Measurements from ENCODE around the gene ETFA. TPM values are rescaled to one million over a fixed set of nuclear protein-coding genes. Genes with fewer than 3 reads are reported as not detected.

ETFA gene
- polyA plus RNA-seq, 2 of the 4 experiments (the other 2 are of a cell fraction) = 243 to 412 TPM

DNA sequence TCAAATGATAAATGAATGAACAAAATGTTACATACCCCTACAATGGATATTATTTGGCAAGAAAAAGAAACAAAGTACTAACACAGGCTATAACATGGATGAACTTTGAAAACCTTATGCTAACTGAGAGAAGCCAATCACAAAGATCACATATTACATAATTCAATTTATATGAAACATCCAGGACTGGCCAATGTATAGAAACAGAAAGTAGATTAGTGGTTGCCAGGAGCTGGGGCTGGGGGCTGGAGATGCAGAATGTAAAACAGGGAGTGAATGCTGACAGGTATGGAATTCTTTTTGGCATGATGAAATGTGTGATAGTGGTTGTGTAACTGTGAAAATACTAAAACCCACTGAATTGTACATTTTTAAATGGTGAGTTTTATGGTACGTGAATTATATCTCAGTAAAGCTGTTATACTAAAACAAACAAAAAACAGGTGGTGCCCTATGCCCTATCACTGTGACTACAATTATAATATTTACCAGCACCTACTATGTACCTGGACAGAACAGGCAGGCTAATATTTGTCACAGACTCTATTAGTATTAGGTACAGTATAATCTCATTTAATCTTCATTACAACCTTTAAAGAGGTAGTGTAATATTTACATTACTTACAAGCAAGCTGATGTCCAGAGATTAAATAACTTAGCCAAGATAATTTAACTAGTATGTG, 90.0 kb downstream of the ETFA start:
- H3K4me2 ChIP-seq = no peak overlapping the region
- no peak overlapping the region for H3K27ac ChIP-seq
- ATAC-seq = no peak
- ChIA-PET CTCF (interaction anchor here (0.6 to 1.3 kb wide), 3 partner anchors 27 to 107 kb away, joined by 3 to 6 read pairs (median 4); no protein-coding TSS in a partner anchor), POLR2A (no interaction called here)
- TF ChIP-seq MAFK (IDR thresholded peaks at IDR 0.05; ENCODE audit: partially characterized antibody) (no peak), RCOR1 (IDR thresholded peaks at IDR 0.05; ENCODE audit: low read depth, low read length) (no peak), CEBPB (IDR thresholded peaks at IDR 0.05) (no peak), TFCP2L1 (CRISPR knock-in tag; IDR thresholded peaks at IDR 0.05) (no peak)
- 0 out of 3 replicates have a peak, but pooled peaks cover 3% of the 10 kb centered on the region for H3K9me3 ChIP-seq
- H3K4me1 ChIP-seq = peaks cover 19% of the 10 kb centered on the region
- WGBS (ENCODE audit: missing lambda C conversion rate) = 92% methylated on average over 1 of the region's 1 CpG
- FAIRE-seq = peak; percentile 18
- H3K4me3 ChIP-seq = no peak overlapping the region
- DNase-seq (ENCODE audit: low read depth in 1 of 2, low spot score in 1 of 2) = no peak

DNA sequence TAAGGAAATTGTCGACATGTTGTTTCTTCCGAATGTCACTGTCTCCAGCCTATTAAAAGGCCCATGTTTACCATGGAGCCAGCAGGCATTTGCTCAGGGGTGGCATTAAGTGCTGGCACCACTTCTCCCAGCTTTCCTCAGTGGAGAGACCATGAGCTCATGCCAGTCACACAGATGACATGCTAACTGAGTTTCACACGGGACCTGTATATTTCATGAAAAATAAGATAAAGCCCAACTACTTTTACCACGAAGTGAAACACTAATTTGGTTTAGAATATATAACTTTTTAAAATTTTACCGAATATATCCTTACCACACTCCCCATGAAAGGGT, 93.4 kb downstream of the ETFA start:
- FAIRE-seq = no peak
- POLR2A ChIA-PET = interaction anchor here (0.6 kb wide), 1 partner anchor 119 kb away, joined by 3 read pairs; the partner anchor contains the start of gene ISL2

DNA sequence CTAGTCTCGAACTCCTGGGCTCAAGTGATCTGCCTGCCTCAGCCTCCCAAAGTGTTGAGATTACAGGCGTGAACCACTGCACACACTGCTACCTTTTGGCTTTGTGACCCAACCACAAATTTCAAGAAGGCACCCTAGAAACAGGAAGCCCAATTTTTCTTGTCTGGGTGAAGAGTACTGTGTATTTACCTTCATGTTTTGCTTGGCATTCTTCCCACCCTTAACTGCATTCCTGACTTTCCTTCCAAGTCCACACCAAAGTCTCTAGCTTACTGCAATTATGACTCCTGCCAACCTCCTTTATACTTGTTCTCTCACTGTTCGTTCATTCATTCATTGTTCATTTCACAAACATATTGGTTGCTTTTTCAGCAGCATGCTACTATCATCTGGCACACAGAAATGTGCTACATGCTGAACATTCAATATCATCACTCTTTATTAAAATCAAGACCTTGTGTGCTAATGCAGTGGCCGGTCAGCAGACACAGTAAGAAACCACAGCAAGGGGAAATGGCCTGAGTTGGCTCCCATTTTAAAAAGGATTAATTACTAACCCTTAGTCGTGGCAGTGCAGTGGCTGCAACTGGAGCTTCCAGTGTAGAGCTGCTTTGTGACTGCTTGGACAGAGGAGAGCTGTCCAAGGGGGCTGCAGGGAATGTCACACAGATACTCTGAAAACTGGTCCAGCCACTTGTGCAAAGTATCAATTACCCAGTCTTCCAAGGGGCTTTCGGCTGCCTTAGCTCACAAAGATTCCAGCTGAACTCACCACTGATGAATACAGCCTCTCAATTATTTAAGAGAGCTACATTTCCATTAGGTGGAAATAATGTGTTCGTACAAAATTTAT, 94.0 kb downstream of the ETFA start:
- no peak for TF ChIP-seq FOSB (CRISPR knock-in tag; IDR thresholded peaks at IDR 0.05)
- no peak for TF ChIP-seq RARB (CRISPR knock-in tag; IDR thresholded peaks at IDR 0.05)
- TF ChIP-seq, protein P1, sequence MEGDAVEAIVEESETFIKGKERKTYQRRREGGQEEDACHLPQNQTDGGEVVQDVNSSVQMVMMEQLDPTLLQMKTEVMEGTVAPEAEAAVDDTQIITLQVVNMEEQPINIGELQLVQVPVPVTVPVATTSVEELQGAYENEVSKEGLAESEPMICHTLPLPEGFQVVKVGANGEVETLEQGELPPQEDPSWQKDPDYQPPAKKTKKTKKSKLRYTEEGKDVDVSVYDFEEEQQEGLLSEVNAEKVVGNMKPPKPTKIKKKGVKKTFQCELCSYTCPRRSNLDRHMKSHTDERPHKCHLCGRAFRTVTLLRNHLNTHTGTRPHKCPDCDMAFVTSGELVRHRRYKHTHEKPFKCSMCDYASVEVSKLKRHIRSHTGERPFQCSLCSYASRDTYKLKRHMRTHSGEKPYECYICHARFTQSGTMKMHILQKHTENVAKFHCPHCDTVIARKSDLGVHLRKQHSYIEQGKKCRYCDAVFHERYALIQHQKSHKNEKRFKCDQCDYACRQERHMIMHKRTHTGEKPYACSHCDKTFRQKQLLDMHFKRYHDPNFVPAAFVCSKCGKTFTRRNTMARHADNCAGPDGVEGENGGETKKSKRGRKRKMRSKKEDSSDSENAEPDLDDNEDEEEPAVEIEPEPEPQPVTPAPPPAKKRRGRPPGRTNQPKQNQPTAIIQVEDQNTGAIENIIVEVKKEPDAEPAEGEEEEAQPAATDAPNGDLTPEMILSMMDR (IDR thresholded peaks at IDR 0.05) = no peak
- no peak for TF ChIP-seq CBX2 (IDR thresholded peaks at IDR 0.05; ENCODE audit: borderline replicate concordance, low read depth)
- TF ChIP-seq, protein P2, sequence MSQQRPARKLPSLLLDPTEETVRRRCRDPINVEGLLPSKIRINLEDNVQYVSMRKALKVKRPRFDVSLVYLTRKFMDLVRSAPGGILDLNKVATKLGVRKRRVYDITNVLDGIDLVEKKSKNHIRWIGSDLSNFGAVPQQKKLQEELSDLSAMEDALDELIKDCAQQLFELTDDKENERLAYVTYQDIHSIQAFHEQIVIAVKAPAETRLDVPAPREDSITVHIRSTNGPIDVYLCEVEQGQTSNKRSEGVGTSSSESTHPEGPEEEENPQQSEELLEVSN (IDR thresholded peaks at IDR 0.05; ENCODE audit: borderline replicate concordance, low read depth) = no peak
- no peak for TF ChIP-seq NFE2L2 (conservative IDR thresholded peaks at IDR 0.05; ENCODE audit: low read length)
- no peak for TF ChIP-seq NPAS2 (CRISPR knock-in tag; IDR thresholded peaks at IDR 0.05; ENCODE audit: borderline replicate concordance)
- TF ChIP-seq, protein P3, sequence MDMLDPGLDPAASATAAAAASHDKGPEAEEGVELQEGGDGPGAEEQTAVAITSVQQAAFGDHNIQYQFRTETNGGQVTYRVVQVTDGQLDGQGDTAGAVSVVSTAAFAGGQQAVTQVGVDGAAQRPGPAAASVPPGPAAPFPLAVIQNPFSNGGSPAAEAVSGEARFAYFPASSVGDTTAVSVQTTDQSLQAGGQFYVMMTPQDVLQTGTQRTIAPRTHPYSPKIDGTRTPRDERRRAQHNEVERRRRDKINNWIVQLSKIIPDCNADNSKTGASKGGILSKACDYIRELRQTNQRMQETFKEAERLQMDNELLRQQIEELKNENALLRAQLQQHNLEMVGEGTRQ (IDR thresholded peaks at IDR 0.05) = no peak
- TF ChIP-seq HEYL (CRISPR knock-in tag; IDR thresholded peaks at IDR 0.05) = no peak
- no peak for TF ChIP-seq SREBF2 (IDR thresholded peaks at IDR 0.05)
- no peak for TF ChIP-seq MAZ (IDR thresholded peaks at IDR 0.05; ENCODE audit: borderline replicate concordance, low read depth, low read length)
- TF ChIP-seq, protein P4, sequence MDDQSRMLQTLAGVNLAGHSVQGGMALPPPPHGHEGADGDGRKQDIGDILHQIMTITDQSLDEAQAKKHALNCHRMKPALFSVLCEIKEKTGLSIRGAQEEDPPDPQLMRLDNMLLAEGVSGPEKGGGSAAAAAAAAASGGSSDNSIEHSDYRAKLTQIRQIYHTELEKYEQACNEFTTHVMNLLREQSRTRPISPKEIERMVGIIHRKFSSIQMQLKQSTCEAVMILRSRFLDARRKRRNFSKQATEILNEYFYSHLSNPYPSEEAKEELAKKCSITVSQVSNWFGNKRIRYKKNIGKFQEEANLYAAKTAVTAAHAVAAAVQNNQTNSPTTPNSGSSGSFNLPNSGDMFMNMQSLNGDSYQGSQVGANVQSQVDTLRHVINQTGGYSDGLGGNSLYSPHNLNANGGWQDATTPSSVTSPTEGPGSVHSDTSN (IDR thresholded peaks at IDR 0.05) = no peak
- no peak for TF ChIP-seq ZFP36 (IDR thresholded peaks at IDR 0.05; ENCODE audit: borderline replicate concordance, partially characterized antibody)
- TF ChIP-seq CBX8 (IDR thresholded peaks at IDR 0.05) = no peak
- TF ChIP-seq MAFK (IDR thresholded peaks at IDR 0.05; ENCODE audit: partially characterized antibody) = no peak
- no peak for TF ChIP-seq ZNF302 (CRISPR knock-in tag; IDR thresholded peaks at IDR 0.05)
- TF ChIP-seq RFX5 (IDR thresholded peaks at IDR 0.05) = no peak
- no peak for TF ChIP-seq EP300 (IDR thresholded peaks at IDR 0.05)
- Histone ChIP-seq H3K4me1 (peaks cover 19% of the 10 kb centered on the region), H3K9me3 (0 out of 3 replicates have a peak, but pooled peaks cover 3% of the 10 kb centered on the region), H3K4me3 (0 out of 3 replicates have a peak overlapping the region, but pooled peaks have one; percentile 5), H3K27ac (peak overlapping the region in 1 of 2 experiments; percentile 29; a peak in 4 of 6 replicates), H3K4me2 (peak overlapping the region; percentile 64)
- WGBS (ENCODE audit: missing lambda C conversion rate) = 63% methylated on average over 7 of the region's 7 CpGs
- FAIRE-seq (peak; percentile 49), DNase-seq (ENCODE audit: low read depth in 1 of 2, low spot score in 1 of 2) (peak in 1 of 2 experiments; percentile 38), ATAC-seq (peak in 1 of 2 experiments; percentile 67; a peak in 3 of 6 replicates)
- POLR2A ChIA-PET = interaction anchor here (0.6 kb wide), 1 partner anchor 119 kb away, joined by 3 read pairs; the partner anchor contains the start of gene ISL2
- CTCF ChIA-PET = interaction anchor here (0.6 to 4.1 kb wide), 5 partner anchors 13 to 119 kb away, joined by 3 to 24 read pairs (median 9); no protein-coding TSS in a partner anchor

More for the DNA sequence above, 93.4 kb downstream of the ETFA start:
- H3K4me3 ChIP-seq = no peak overlapping the region
- CTCF ChIA-PET = interaction anchor here (3.6 to 4.1 kb wide), 2 partner anchors 17 to 27 kb away, joined by 12 to 24 read pairs; no protein-coding TSS in a partner anchor
- no peak for DNase-seq (ENCODE audit: low read depth in 1 of 2, low spot score in 1 of 2)
- WGBS (ENCODE audit: missing lambda C conversion rate) = 84% methylated on average over 5 of the region's 5 CpGs
- ATAC-seq = no peak
- no peak overlapping the region for H3K27ac ChIP-seq
- 0 out of 3 replicates have a peak, but pooled peaks cover 3% of the 10 kb centered on the region for H3K9me3 ChIP-seq
- TF ChIP-seq MAFK (IDR thresholded peaks at IDR 0.05; ENCODE audit: partially characterized antibody) (no peak), HOXB5 (CRISPR knock-in tag; IDR thresholded peaks at IDR 0.05) (no peak), ZSCAN20 (CRISPR knock-in tag; IDR thresholded peaks at IDR 0.05) (no peak), RAD21 (conservative IDR thresholded peaks at IDR 0.05 in 1 of 2, IDR thresholded peaks at IDR 0.05 in 1 of 2) (no peak)
- H3K4me1 ChIP-seq = peaks cover 19% of the 10 kb centered on the region
- peak overlapping the region; percentile 64 for H3K4me2 ChIP-seq

All from A549 (cell line).